GM12891 (cell line): Measurements from ENCODE around the gene LRCH3.

ENCODE experiments used
- POLR2A ChIP-seq: IDR thresholded peaks from 2 replicates; pipeline ENCODE4 v1.6.1; 2011; ENCODE audit warnings: low read depth, low read length, control low read depth
- POLR2AphosphoS5 ChIP-seq: IDR thresholded peaks from 2 replicates; pipeline ENCODE4 v1.6.1; 2011; ENCODE audit warnings: low read depth, low read length, control low read depth

DNA sequence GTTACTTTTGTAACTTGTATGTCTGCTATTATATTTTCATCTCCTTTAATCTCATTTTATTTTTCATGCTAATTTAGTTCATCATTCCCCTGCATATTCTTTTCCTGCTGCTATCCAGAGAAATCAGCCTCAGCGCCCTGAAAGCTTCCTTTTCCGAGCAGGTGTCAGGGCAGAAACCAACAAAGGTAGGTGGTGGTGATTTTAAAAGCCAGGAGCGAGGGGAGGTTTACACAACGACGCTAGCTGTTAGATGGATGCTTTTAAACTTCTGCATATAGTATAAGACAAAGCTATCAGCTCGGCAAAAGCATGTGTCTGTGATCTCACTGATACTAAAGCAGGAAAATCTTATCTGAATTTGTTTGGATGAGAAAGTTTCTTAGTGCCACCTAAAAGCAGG lies 75.0 kb downstream of the LRCH3 start:
- no peak for TF ChIP-seq POLR2AphosphoS5
- no peak for TF ChIP-seq POLR2A
